ENCODE results near the gene MYZAP. TPM values are rescaled to one million over a fixed set of nuclear protein-coding genes. Genes with fewer than 3 reads are reported as not detected.

Gene MYZAP
- total and polyA plus RNA-seq, 2 experiments from 2014 or later = 1.0 to 1.5 TPM

GRCh38 chr15:57607570-57608000 lies 15.9 kb downstream of the MYZAP start (continued):
- no peak for TF ChIP-seq STAT1 (IDR thresholded peaks at IDR 0.05; ENCODE audit: unreplicated experiment)
- no peak for TF ChIP-seq ETS1 (IDR thresholded peaks at IDR 0.05)
- no peak for TF ChIP-seq EZH2 (IDR thresholded peaks at IDR 0.05; ENCODE audit: low read depth, unreplicated experiment)
- TF ChIP-seq POLR2AphosphoS5 (IDR thresholded peaks at IDR 0.05; ENCODE audit: low read depth) = no peak
- no peak for TF ChIP-seq JUNB (IDR thresholded peaks at IDR 0.05; ENCODE audit: unreplicated experiment)
- no peak for TF ChIP-seq CREB1 (CRISPR knock-in tag; IDR thresholded peaks at IDR 0.05; ENCODE audit: low read depth)
- TF ChIP-seq CTCF (conservative IDR thresholded peaks at IDR 0.05; ENCODE audit: low read depth in 2 of 2) = no peak
- no peak for TF ChIP-seq ZNF331 (CRISPR knock-in tag; IDR thresholded peaks at IDR 0.05; ENCODE audit: low read depth)

GRCh38 chr15:57609805-57610529 lies 18.3 kb downstream of the MYZAP start:
- H3K36me3 ChIP-seq (ENCODE audit: insufficient read depth) = no peaks in the 10 kb centered on the region
- no peaks in the 10 kb centered on the region for H3K9me2 ChIP-seq (ENCODE audit: insufficient read depth)
- no peak overlapping the region for H3K4me2 ChIP-seq
- no peak overlapping the region for H3K4me3 ChIP-seq
- H4K20me1 ChIP-seq (replicated peaks; ENCODE audit: insufficient read depth) = no peaks in the 10 kb centered on the region
- H3K27ac ChIP-seq (ENCODE audit: low read depth) = no peak overlapping the region
- Mint-ChIP-seq H3K27me3 (ENCODE audit: insufficient read depth, low read depth, poor library complexity) (no peaks in the 10 kb centered on the region), H3K9me3 (no peaks in the 10 kb centered on the region), H3K4me3 (no peak overlapping the region), H3K27ac (no peak overlapping the region), H3K36me3 (ENCODE audit: low read depth) (no peaks in the 10 kb centered on the region), H3K4me1 (peaks cover 10% of the 10 kb centered on the region; the same call in 2 of the 3 replicates)
- 0 out of 2 replicates have a peak overlapping the region, but pooled peaks have one; percentile 4 for H2AFZ ChIP-seq
- no peaks in the 10 kb centered on the region for H3K79me2 ChIP-seq (replicated peaks; ENCODE audit: insufficient read depth)
- ATAC-seq = peak; percentile 50; the same call in 2 of the 3 replicates
- no peaks in the 10 kb centered on the region for H3K27me3 ChIP-seq (ENCODE audit: insufficient read depth)
- DNase-seq (ENCODE audit: low spot score) = no peak
- no peaks in the 10 kb centered on the region for H3F3A ChIP-seq (replicated peaks; ENCODE audit: low read depth)
- 0 out of 2 replicates have a peak, but pooled peaks cover 4% of the 10 kb centered on the region for H3K4me1 ChIP-seq (ENCODE audit: insufficient read depth)
- TF ChIP-seq ZNF462 (CRISPR knock-in tag; IDR thresholded peaks at IDR 0.05) (no peak), EZH2 (IDR thresholded peaks at IDR 0.05; ENCODE audit: low read depth, unreplicated experiment) (no peak), STAT1 (IDR thresholded peaks at IDR 0.05; ENCODE audit: unreplicated experiment) (no peak), CREB1 (CRISPR knock-in tag; IDR thresholded peaks at IDR 0.05; ENCODE audit: low read depth) (no peak), NANOG (IDR thresholded peaks at IDR 0.05; ENCODE audit: borderline replicate concordance) (no peak), ZNF114 (CRISPR knock-in tag; IDR thresholded peaks at IDR 0.05) (no peak), CTCF (conservative IDR thresholded peaks at IDR 0.05; ENCODE audit: low read depth in 2 of 2) (no peak)
